SK-N-SH treated with all-trans-retinoic acid at 6 μM for 48 hours (cell line): ENCODE measurements around the gene ILF3.

ENCODE experiments used
- ARNTL ChIP-seq: fragments of 450-650 bp; formaldehyde crosslinking; IDR thresholded peaks from 2 replicates; pipeline ENCODE4 v1.5.0; 2020; ENCODE audit warnings: low read depth, mild to moderate bottlenecking, moderate library complexity, borderline replicate concordance
- CREB5 ChIP-seq: fragments of 250-450 bp; sonication (Bioruptor Pico); IDR thresholded peaks from 2 replicates; pipeline ENCODE4 v1.5.1; 2020; ENCODE audit warnings: low read depth, mild to moderate bottlenecking, moderate library complexity
- GLIS3 ChIP-seq: fragments of 250-450 bp; sonication (Bioruptor Pico); IDR thresholded peaks from 2 replicates; pipeline ENCODE4 v1.5.0; 2020; ENCODE audit warnings: mild to moderate bottlenecking, moderate library complexity
- OSR1 ChIP-seq: fragments of 250-450 bp; sonication (Bioruptor Pico); IDR thresholded peaks from 2 replicates; pipeline ENCODE4 v1.8.0; 2022; ENCODE audit warnings: moderate library complexity, mild to moderate bottlenecking, inconsistent platforms
- PATZ1 ChIP-seq: fragments of 250-450 bp; sonication (Bioruptor Pico); IDR thresholded peaks from 2 replicates; pipeline ENCODE4 v1.8.0; 2020; ENCODE audit warnings: mild to moderate bottlenecking, moderate library complexity, borderline replicate concordance
- RARB ChIP-seq: fragments of 250-450 bp; sonication (Bioruptor Pico); IDR thresholded peaks from 2 replicates; pipeline ENCODE4 v1.8.0; 2021; ENCODE audit warnings: mild to moderate bottlenecking, moderate library complexity
- SNAI2 ChIP-seq: fragments of 250-450 bp; sonication (Bioruptor Pico); IDR thresholded peaks from 2 replicates; pipeline ENCODE4 v1.5.0; 2020; ENCODE audit warnings: mild to moderate bottlenecking, moderate library complexity
- TOX ChIP-seq: fragments of 250-450 bp; sonication (Bioruptor Pico); IDR thresholded peaks from 2 replicates; pipeline ENCODE4 v1.8.0; 2021; ENCODE audit warnings: mild to moderate bottlenecking, moderate library complexity, borderline replicate concordance
- ZFP3 ChIP-seq: fragments of 250-450 bp; sonication (Bioruptor Pico); IDR thresholded peaks from 2 replicates; pipeline ENCODE4 v1.5.0; 2020; ENCODE audit warnings: mild to moderate bottlenecking, moderate library complexity
- ZFP30 ChIP-seq: fragments of 450-650 bp; formaldehyde crosslinking; IDR thresholded peaks from 2 replicates; pipeline ENCODE4 v1.5.0; 2022; ENCODE audit warnings: mild to moderate bottlenecking, moderate library complexity
- ZNF565 ChIP-seq: fragments of 450-650 bp; formaldehyde crosslinking; conservative IDR thresholded peaks from 2 replicates; pipeline ENCODE4 v1.5.0; 2020; ENCODE audit warnings: low read depth, mild to moderate bottlenecking, moderate library complexity

GRCh38 chr19:10723591-10723990 is 69.4 kb downstream of the ILF3 start:
- TF ChIP-seq OSR1: no peak
- no peak for TF ChIP-seq GLIS3 (CRISPR knock-in tag)
- no peak for TF ChIP-seq RARB (CRISPR knock-in tag)
- TF ChIP-seq CREB5 (CRISPR knock-in tag): no peak
- TF ChIP-seq TOX: no peak
- no peak for TF ChIP-seq SNAI2 (CRISPR knock-in tag)
- TF ChIP-seq ZFP30: no peak
- no peak for TF ChIP-seq ZNF565 (CRISPR knock-in tag)
- no peak for TF ChIP-seq ARNTL
- TF ChIP-seq PATZ1: no peak
- no peak for TF ChIP-seq ZFP3 (CRISPR knock-in tag)
